Measurements from ENCODE around the gene SHC2.
"Not testable (repeated sequence)": the region's sequence is repeated elsewhere in the genome, so short reads cannot be mapped to it uniquely, and the experiment has no call there.

SHC2 gene

GRCh38 chr19:405121-405965, 55.5 kb downstream of the SHC2 start:
- no peak for DNase-seq

GRCh38 chr19:403221-404027, 57.4 kb downstream of the SHC2 start:
- no peak for DNase-seq

- DNase-seq = no peak
Observed at GRCh38 chr19:402786-403185, 58.0 kb downstream of the SHC2 start.

- no peak for DNase-seq
Observed at GRCh38 chr19:401866-402511, 58.8 kb downstream of the SHC2 start.

- no peak for DNase-seq
Observed at GRCh38 chr19:400976-401865, 59.6 kb downstream of the SHC2 start.

- no peak for DNase-seq
Observed at GRCh38 chr19:399370-399769, 61.5 kb downstream of the SHC2 start.

- no peak for DNase-seq
Observed at GRCh38 chr19:398719-399118, 62.1 kb downstream of the SHC2 start.

- no peak for DNase-seq
Observed at GRCh38 chr19:397941-398706, 62.7 kb downstream of the SHC2 start.

GRCh38 chr19:397321-397720, 63.5 kb downstream of the SHC2 start:
- DNase-seq = no peak

- no peak for DNase-seq
Observed at GRCh38 chr19:395467-395866, 65.4 kb downstream of the SHC2 start.

- DNase-seq = not testable (repeated sequence)
Observed at GRCh38 chr19:394857-395256, 66.0 kb downstream of the SHC2 start.

GRCh38 chr19:393560-393959, 67.3 kb downstream of the SHC2 start:
- not testable (repeated sequence) for DNase-seq

GRCh38 chr19:392375-392970, 68.4 kb downstream of the SHC2 start:
- DNase-seq = no peak

GRCh38 chr19:391726-392374, 69.0 kb downstream of the SHC2 start:
- DNase-seq = no peak

GRCh38 chr19:391207-391557, 69.7 kb downstream of the SHC2 start:
- DNase-seq = no peak

GRCh38 chr19:390386-391206, 70.2 kb downstream of the SHC2 start:
- DNase-seq = no peak

GRCh38 chr19:389935-390289, 70.9 kb downstream of the SHC2 start:
- no peak for DNase-seq

- DNase-seq = no peak
Observed at GRCh38 chr19:389255-389934, 71.4 kb downstream of the SHC2 start.

- no peak for DNase-seq
Observed at GRCh38 chr19:388691-389090, 72.1 kb downstream of the SHC2 start.
